ENCODE measurements around the gene RGCC. TPM values are rescaled to one million over a fixed set of nuclear protein-coding genes. Genes with fewer than 3 reads are reported as not detected.

RGCC gene
- total RNA-seq, 1 experiment from 2014 or later: not detected

DNA sequence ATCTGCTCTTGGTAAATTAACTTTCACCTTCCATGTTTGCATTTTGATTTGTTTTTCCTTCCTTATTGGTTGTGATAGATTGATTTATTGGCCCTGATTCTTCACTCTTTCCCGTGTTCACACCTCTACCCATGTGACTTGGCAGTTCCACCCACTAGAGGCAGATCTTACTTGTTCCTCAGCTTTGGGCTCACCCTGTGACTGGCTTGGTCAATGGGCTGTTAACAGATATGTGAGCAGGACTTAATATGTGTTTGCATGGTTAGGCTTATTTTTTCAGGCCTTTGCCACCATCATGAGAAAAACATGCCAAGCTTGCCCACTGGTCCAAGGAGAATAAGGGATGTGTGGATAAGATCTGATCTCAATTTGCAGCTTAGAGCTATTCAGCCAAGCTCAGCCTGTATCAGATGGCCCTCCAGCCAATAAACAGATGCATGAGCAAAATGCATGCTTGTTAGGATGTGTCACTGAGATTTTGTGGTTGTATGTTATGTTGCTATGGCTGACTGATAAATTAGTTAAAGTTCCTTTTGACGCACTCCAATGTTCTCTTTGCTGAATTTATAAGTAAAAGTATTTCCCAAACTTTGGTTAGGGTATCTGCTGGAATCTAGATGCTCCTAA lies 48.0 kb downstream of the RGCC start:
- peaks cover 1% of the 10 kb centered on the region for H3K27me3 Mint-ChIP-seq (ENCODE audit: low read depth)
- DNase-seq: no peak

More for the DNA sequence above, 48.0 kb downstream of the RGCC start:
- WGBS (ENCODE audit: extremely low coverage, insufficient read length, low lambda C conversion rate): no CpG with 5 or more reads among the region's 2 CpGs
- Histone ChIP-seq H3K4me1 (ENCODE audit: insufficient read depth, low read length) (no peaks in the 10 kb centered on the region), H2BK15ac (ENCODE audit: low read depth, low read length) (no peak overlapping the region), H4K5ac (ENCODE audit: insufficient read length, low read depth, low read length) (no peak overlapping the region), H3K9me3 (ENCODE audit: control insufficient read depth, low read depth, low read length) (no peaks in the 10 kb centered on the region), H4K20me1 (ENCODE audit: control insufficient read depth, insufficient read depth, insufficient read length) (no peaks in the 10 kb centered on the region), H2BK5ac (ENCODE audit: insufficient read length, low read length) (no peak overlapping the region), H2AFZ (ENCODE audit: low read length) (no peak overlapping the region), H4K8ac (replicated peaks; ENCODE audit: insufficient read length, low read depth, low read length) (no peak overlapping the region), H3K23ac (ENCODE audit: insufficient read length, low read depth, low read length) (no peak overlapping the region), H3K9ac (ENCODE audit: extremely low read depth, insufficient read length, low read length) (no peak overlapping the region), H3K18ac (ENCODE audit: insufficient read length, low read depth, low read length) (no peak overlapping the region), H3K79me2 (ENCODE audit: insufficient read depth, low read length) (no peaks in the 10 kb centered on the region), H3K27me3 (ENCODE audit: insufficient read depth, low read length) (no peaks in the 10 kb centered on the region), H3K4me2 (ENCODE audit: insufficient read depth, insufficient read length, low read length) (no peak overlapping the region), H3K14ac (ENCODE audit: insufficient read depth, low read length) (no peak overlapping the region), H2BK120ac (ENCODE audit: low read depth, low read length, poor library complexity, severe bottlenecking) (no peak overlapping the region), H4K91ac (ENCODE audit: insufficient read length, low read depth, low read length) (no peak overlapping the region), H2AK5ac (ENCODE audit: insufficient read length, low read length) (no peak overlapping the region), H3T11ph (ENCODE audit: low read length) (no peak overlapping the region), H3K23me2 (ENCODE audit: insufficient read length, low read depth, low read length, poor library complexity, severe bottlenecking) (no peaks in the 10 kb centered on the region), H2BK12ac (ENCODE audit: insufficient read length, low read depth, low read length) (no peak overlapping the region), H3K27ac (ENCODE audit: insufficient read length, low read depth, low read length) (no peak overlapping the region), H3K79me1 (ENCODE audit: insufficient read depth, low read depth, low read length, poor library complexity, severe bottlenecking) (no peaks in the 10 kb centered on the region), H2BK20ac (ENCODE audit: low read depth, low read length, poor library complexity, severe bottlenecking) (no peak overlapping the region), H3K4ac (ENCODE audit: low read depth, low read length) (no peak overlapping the region), H3K56ac (ENCODE audit: insufficient read length, low read depth, low read length) (no peak overlapping the region)
- H3K9me3 Mint-ChIP-seq: peaks cover 2 to 6% of the 10 kb centered on the region in 2 experiments; a peak in 4 of 5 replicates
- no peaks in the 10 kb centered on the region for H3K4me1 Mint-ChIP-seq
- no peaks in the 10 kb centered on the region; a peak in 1 of 7 replicates for H3K36me3 Mint-ChIP-seq (ENCODE audit: insufficient read depth in 1 of 3, low read depth in 3 of 3)
- no peak overlapping the region for H3K4me3 Mint-ChIP-seq
- TF ChIP-seq, protein P1, sequence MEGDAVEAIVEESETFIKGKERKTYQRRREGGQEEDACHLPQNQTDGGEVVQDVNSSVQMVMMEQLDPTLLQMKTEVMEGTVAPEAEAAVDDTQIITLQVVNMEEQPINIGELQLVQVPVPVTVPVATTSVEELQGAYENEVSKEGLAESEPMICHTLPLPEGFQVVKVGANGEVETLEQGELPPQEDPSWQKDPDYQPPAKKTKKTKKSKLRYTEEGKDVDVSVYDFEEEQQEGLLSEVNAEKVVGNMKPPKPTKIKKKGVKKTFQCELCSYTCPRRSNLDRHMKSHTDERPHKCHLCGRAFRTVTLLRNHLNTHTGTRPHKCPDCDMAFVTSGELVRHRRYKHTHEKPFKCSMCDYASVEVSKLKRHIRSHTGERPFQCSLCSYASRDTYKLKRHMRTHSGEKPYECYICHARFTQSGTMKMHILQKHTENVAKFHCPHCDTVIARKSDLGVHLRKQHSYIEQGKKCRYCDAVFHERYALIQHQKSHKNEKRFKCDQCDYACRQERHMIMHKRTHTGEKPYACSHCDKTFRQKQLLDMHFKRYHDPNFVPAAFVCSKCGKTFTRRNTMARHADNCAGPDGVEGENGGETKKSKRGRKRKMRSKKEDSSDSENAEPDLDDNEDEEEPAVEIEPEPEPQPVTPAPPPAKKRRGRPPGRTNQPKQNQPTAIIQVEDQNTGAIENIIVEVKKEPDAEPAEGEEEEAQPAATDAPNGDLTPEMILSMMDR (conservative IDR thresholded peaks at IDR 0.05): no peak
- H3K27ac Mint-ChIP-seq: no peak overlapping the region

All from H9 (cell line).